ENCODE results near the gene MCM10.

DNA sequence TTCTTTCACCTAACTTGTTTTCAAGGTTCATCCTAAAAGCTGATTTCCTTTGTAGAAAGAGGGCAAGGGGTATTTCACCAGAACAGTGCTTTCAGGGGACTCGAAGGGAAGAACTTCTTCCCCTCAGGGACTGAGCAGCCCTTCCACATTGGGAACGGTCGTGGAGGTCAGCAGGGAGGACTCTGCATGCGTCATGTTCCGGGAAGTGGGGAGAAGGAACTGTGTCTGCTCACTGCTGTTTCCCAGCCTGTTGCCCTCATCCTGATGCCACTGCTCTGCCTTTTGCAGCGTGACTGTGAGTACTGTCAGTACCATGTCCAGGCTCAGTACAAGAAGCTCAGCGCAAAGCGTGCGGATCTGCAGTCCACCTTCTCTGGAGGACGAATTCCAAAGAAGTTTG is 27.2 kb downstream of the MCM10 start:
- TF ChIP-seq, protein P1, sequence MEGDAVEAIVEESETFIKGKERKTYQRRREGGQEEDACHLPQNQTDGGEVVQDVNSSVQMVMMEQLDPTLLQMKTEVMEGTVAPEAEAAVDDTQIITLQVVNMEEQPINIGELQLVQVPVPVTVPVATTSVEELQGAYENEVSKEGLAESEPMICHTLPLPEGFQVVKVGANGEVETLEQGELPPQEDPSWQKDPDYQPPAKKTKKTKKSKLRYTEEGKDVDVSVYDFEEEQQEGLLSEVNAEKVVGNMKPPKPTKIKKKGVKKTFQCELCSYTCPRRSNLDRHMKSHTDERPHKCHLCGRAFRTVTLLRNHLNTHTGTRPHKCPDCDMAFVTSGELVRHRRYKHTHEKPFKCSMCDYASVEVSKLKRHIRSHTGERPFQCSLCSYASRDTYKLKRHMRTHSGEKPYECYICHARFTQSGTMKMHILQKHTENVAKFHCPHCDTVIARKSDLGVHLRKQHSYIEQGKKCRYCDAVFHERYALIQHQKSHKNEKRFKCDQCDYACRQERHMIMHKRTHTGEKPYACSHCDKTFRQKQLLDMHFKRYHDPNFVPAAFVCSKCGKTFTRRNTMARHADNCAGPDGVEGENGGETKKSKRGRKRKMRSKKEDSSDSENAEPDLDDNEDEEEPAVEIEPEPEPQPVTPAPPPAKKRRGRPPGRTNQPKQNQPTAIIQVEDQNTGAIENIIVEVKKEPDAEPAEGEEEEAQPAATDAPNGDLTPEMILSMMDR (IDR thresholded peaks at IDR 0.05): no peak
- TF ChIP-seq POLR2A (IDR thresholded peaks at IDR 0.05) (no peak), POLR2AphosphoS5 (IDR thresholded peaks at IDR 0.05; ENCODE audit: insufficient read depth in 1 of 2, low read depth in 1 of 2) (no peak)

Data from vagina (tissue), 2 donors.